Adrenal gland (tissue), 5 donors: ENCODE data around the gene VAX1.

Experiments
- CTCF ChIP-seq, 6 experiments: fragments of 450-650 bp in 4 of 6; fragments of 200-600 bp in 2 of 6; sonication (generic) in 1 of 6; IDR thresholded peaks; 1 replicate in 5 of 6; 2 replicates in 1 of 6; pipeline versions ENCODE4 v1.5.1 to v1.8.0; 2016 to 2021; ENCODE audit warnings: antibody characterized with exemption in 6 of 6, mild to moderate bottlenecking in 2 of 6, moderate library complexity in 1 of 6
- POLR2A ChIP-seq, 2 donors: fragments of 450-650 bp; IDR thresholded peaks; one replicate each; pipeline ENCODE4 v1.6.1; 2017; ENCODE audit warnings: antibody characterized with exemption in 2 of 2, mild to moderate bottlenecking in 2 of 2, moderate library complexity in 1 of 2
- donor health status: DM: no; HTN: no; CAD: no.

GRCh38 chr10:117145019-117145418, 6.9 kb upstream of the VAX1 start:
- TF ChIP-seq POLR2A (IDR thresholded peaks at IDR 0.05), result no peak
- no peak for TF ChIP-seq CTCF (IDR thresholded peaks at IDR 0.05)
